Neural cell (in vitro differentiated cells): ENCODE results near the gene SLC7A6. TPM values are rescaled to one million over a fixed set of nuclear protein-coding genes. Genes with fewer than 3 reads are reported as not detected.

ENCODE experiments used
- H2AFZ ChIP-seq: fragments of 200-600, 300-800 bp; sonication (generic), shearing (Covaris generic); 2 replicates; pipeline ENCODE4 v1.6.0; 2014; ENCODE audit warnings: low read depth, mild to moderate bottlenecking, antibody characterized with exemption, low read length, moderate library complexity
- H3F3A ChIP-seq: fragments of 200-600 bp; shearing (Covaris generic); 2 replicates; pipeline ENCODE4 v1.6.1; 2016; ENCODE audit warnings: mild to moderate bottlenecking, moderate library complexity, mixed read lengths, antibody characterized with exemption, low read length; ENCODE audit not compliant: insufficient read depth, poor library complexity, severe bottlenecking
- H3K27ac ChIP-seq: fragments of 200-600, 300-800 bp; sonication (generic), shearing (Covaris generic); 2 replicates; pipeline ENCODE4 v1.5.1; 2014; ENCODE audit warnings: mild to moderate bottlenecking, low read length, moderate library complexity
- H3K27me3 ChIP-seq: fragments of 300-800, 200-600 bp; sonication (generic), shearing (Covaris generic); 2 replicates; pipeline ENCODE4 v1.6.0; 2014; ENCODE audit warnings: mild to moderate bottlenecking, low read depth, low read length, moderate library complexity; ENCODE audit not compliant: insufficient read depth
- H3K36me3 ChIP-seq: fragments of 300-800, 200-600 bp; sonication (generic), shearing (Covaris generic); 2 replicates; pipeline ENCODE4 v1.5.1; 2014; ENCODE audit warnings: mild to moderate bottlenecking, antibody characterized with exemption, low read length, moderate library complexity; ENCODE audit not compliant: insufficient read depth
- H3K4me2 ChIP-seq: fragments of 300-800, 200-600 bp; sonication (generic), shearing (Covaris generic); 2 replicates; pipeline ENCODE4 v1.6.0; 2014; ENCODE audit warnings: mild to moderate bottlenecking, low read length
- H3K4me3 ChIP-seq: fragments of 300-800, 200-600 bp; sonication (generic), shearing (Covaris generic); 2 replicates; pipeline ENCODE4 v1.5.1; 2014; ENCODE audit warnings: mild to moderate bottlenecking, low read length, moderate library complexity
- H3K79me2 ChIP-seq: fragments of 200-600 bp; shearing (Covaris generic); replicated peaks from 2 replicates; pipeline ENCODE4 v1.6.0; 2014; ENCODE audit warnings: mild to moderate bottlenecking, low read length, moderate library complexity; ENCODE audit not compliant: insufficient read depth
- H3K9ac ChIP-seq: fragments of 300-800, 200-600 bp; sonication (generic), shearing (Covaris generic); 2 replicates; pipeline ENCODE4 v1.6.1; 2016; ENCODE audit warnings: mild to moderate bottlenecking, low read length, mixed read lengths
- H3K9me2 ChIP-seq: fragments of 200-600 bp; shearing (Covaris generic); 2 replicates; pipeline ENCODE4 v1.6.1; 2016; ENCODE audit warnings: mild to moderate bottlenecking, low read length, mixed read lengths; ENCODE audit not compliant: insufficient read depth
- H3K9me3 ChIP-seq: fragments of 200-600, 300-800 bp; sonication (generic), shearing (Covaris generic); 2 replicates; pipeline ENCODE4 v1.6.1; 2016; ENCODE audit warnings: mild to moderate bottlenecking, mixed run types, low read length, moderate library complexity, mixed read lengths
- H4K20me1 ChIP-seq: fragments of 200-600 bp; shearing (Covaris generic); 2 replicates; pipeline ENCODE4 v1.6.1; 2016; ENCODE audit warnings: mild to moderate bottlenecking, mixed run types; ENCODE audit not compliant: insufficient read depth
- CTCF ChIP-seq: fragments of 450-650 bp; IDR thresholded peaks from 2 replicates; pipeline ENCODE4 v1.5.1; 2014; ENCODE audit warnings: antibody characterized with exemption, mild to moderate bottlenecking, moderate library complexity; ENCODE audit not compliant: poor library complexity, severe bottlenecking
- EP300 ChIP-seq: fragments of 450-650 bp; conservative IDR thresholded peaks from 2 replicates; pipeline ENCODE4 v1.6.1; 2014; ENCODE audit warnings: antibody characterized with exemption, mild to moderate bottlenecking, moderate library complexity; ENCODE audit not compliant: poor library complexity, severe bottlenecking
- EZH2 ChIP-seq: fragments of 200-600, 300-800 bp; shearing (Covaris generic), sonication (generic); IDR thresholded peaks from 2 replicates; pipeline ENCODE4 v1.6.1; 2014; ENCODE audit warnings: antibody characterized with exemption, low read length, borderline replicate concordance, mild to moderate bottlenecking; ENCODE audit not compliant: insufficient read depth, poor library complexity, severe bottlenecking
- MXI1 ChIP-seq: fragments of 450-650 bp; conservative IDR thresholded peaks from 2 replicates; pipeline ENCODE4 v1.6.1; 2014; ENCODE audit warnings: antibody characterized with exemption, mild to moderate bottlenecking; ENCODE audit not compliant: poor library complexity, severe bottlenecking
- POLR2AphosphoS5 ChIP-seq: IDR thresholded peaks from 2 replicates; pipeline ENCODE4 v1.6.1; 2012
- RAD21 ChIP-seq: fragments of 450-650 bp; conservative IDR thresholded peaks from 2 replicates; pipeline ENCODE4 v1.6.1; 2014; ENCODE audit warnings: antibody characterized with exemption, mild to moderate bottlenecking, moderate library complexity
- REST ChIP-seq: IDR thresholded peaks from 2 replicates; pipeline ENCODE4 v1.6.1; 2012; ENCODE audit warnings: borderline replicate concordance
- SMC3 ChIP-seq: fragments of 450-650 bp; conservative IDR thresholded peaks from 2 replicates; pipeline ENCODE4 v1.6.1; 2014; ENCODE audit warnings: antibody characterized with exemption, mild to moderate bottlenecking, moderate library complexity; ENCODE audit not compliant: poor library complexity
- TAF1 ChIP-seq: IDR thresholded peaks from 2 replicates; pipeline ENCODE4 v1.6.1; 2012; ENCODE audit warnings: low read depth
- polyA plus RNA-seq: library from polyadenylated mRNA; depleted of rRNA; stranded (reverse); fragments of >200 nt; gene quantifications from 2 replicates; pipeline ENCODE4 v1.2.3, GENCODE V29; 2014

SLC7A6 gene
- polyA plus RNA-seq, 1 donor from 2014 or later = 39.3 TPM

GRCh38 chr16:68234188-68235107 is 29.9 kb upstream of the SLC7A6 start:
- H3K27ac ChIP-seq = no peak overlapping the region

GRCh38 chr16:68235108-68235886 is 29.0 kb upstream of the SLC7A6 start:
- Histone ChIP-seq H3K4me2 (no peak overlapping the region), H3K9me3 (no peaks in the 10 kb centered on the region), H3K4me3 (peak overlapping the region; percentile 28), H3K36me3 (no peaks in the 10 kb centered on the region), H4K20me1 (no peaks in the 10 kb centered on the region), H3K9me2 (no peaks in the 10 kb centered on the region), H3K79me2 (no peaks in the 10 kb centered on the region), H3F3A (no peaks in the 10 kb centered on the region), H3K27ac (no peak overlapping the region), H3K27me3 (peaks cover 49% of the 10 kb centered on the region), H3K9ac (no peak overlapping the region), H2AFZ (no peak overlapping the region)
- no peak for TF ChIP-seq RAD21
- no peak for TF ChIP-seq SMC3
- TF ChIP-seq CTCF = no peak
- TF ChIP-seq TAF1 = no peak
- TF ChIP-seq POLR2AphosphoS5 = no peak
- TF ChIP-seq EZH2 = peak; percentile 0
- TF ChIP-seq REST = no peak
- TF ChIP-seq EP300 = no peak
- TF ChIP-seq MXI1 = no peak

More at GRCh38 chr16:68234188-68235107, 29.9 kb upstream of the SLC7A6 start:
- Histone ChIP-seq H2AFZ (no peak overlapping the region), H3K9me3 (no peaks in the 10 kb centered on the region), H3K9ac (no peak overlapping the region), H4K20me1 (no peaks in the 10 kb centered on the region), H3K9me2 (no peaks in the 10 kb centered on the region), H3F3A (no peaks in the 10 kb centered on the region), H3K27me3 (peaks cover 49% of the 10 kb centered on the region), H3K36me3 (no peaks in the 10 kb centered on the region), H3K4me3 (no peak overlapping the region), H3K4me2 (no peak overlapping the region), H3K79me2 (no peaks in the 10 kb centered on the region)
- no peak for TF ChIP-seq TAF1
- TF ChIP-seq POLR2AphosphoS5 = no peak
- TF ChIP-seq EZH2 = peak; percentile 13
- TF ChIP-seq RAD21 = no peak
